GM18505 (cell line): ENCODE measurements around the gene SPATA31D1.
"Not testable (repeated sequence)": the region's sequence is repeated elsewhere in the genome, so short reads cannot be mapped to it uniquely, and the experiment has no call there.

Experiments used
- ATAC-seq: cut with Tn5 transposase; IDR thresholded peaks from one replicate; pipeline ENCODE4 v1.9.1; 2021; ENCODE audit not compliant: unreplicated experiment
- POLR2A ChIP-seq: IDR thresholded peaks from 4 replicates; pipeline ENCODE4 v1.6.1; 2011; ENCODE audit warnings: borderline replicate concordance; ENCODE audit not compliant: insufficient read depth, insufficient read length; ENCODE audit errors: extremely low read depth

The SPATA31D1 gene

DNA sequence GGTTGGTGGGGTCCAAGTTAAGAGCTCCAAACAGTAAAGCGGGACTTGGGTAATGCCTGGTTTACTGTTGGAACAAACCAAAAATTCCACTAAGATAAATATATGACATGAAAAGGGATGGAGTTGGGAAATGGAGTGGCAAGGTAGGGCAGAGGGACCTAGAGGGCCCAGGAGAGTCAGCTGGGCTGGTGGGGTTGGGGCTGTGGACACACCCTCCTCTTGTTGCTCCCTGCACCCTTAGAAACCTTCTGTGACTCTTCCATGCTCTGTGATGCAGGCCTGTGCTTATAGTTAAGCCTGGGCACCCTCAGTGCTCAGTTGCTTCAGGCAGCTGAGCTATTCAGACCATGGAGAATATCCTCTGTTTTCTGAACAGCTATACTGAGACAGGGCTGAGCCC is at the start of gene SPATA31D1:
Gene SPATA31D1 (plus strand): TSS at position 301 of the 400 bp plus-strand sequence. CDS start 47 bp downstream, at position 348.
- not testable (repeated sequence) for ATAC-seq

DNA sequence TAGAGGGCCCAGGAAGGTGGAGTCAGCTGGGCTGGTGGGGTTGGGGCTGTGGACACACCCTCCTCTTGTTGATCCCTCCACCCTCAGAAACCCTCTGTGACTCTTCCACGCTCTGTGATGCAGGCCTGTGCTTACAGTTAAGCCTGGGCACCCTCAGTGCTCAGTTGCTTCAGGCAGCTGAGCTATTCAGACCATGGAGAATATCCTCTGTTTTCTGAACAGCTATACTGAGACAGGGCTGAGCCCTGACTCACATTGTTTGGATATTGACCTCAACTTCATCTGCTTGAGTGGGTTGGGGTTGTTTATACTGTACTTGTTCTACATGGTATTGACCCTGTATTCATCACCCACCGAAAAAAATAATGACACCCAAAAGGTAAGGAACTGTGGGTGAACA is 45.2 kb upstream of the SPATA31D1 start, which contains the start of gene SPATA31D3:
Gene SPATA31D3 (plus strand): TSS at position 108 of the 400 bp plus-strand sequence. CDS start 86 bp downstream, at position 194.
- ATAC-seq, result not testable (repeated sequence)

DNA sequence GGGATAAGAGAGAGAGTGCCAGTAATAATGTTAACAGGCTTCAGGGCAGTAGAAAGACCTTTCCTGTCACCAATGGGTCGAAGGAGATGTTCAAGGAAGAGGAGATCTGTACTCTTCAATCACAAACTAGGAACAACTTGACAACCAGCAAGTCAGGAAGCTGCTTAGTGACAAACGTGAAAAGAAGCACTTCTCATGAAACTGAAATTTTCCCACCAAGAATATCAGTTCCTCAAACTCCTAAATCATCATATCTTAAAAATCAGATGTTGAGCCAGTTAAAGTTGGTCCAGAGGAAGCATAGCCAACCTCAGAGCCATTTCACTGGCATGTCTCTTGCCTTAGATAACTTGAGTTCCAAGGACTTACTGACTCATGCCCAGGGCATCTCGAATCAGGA is 39.9 kb upstream of the SPATA31D1 start:
- ATAC-seq, result not testable (repeated sequence)

DNA sequence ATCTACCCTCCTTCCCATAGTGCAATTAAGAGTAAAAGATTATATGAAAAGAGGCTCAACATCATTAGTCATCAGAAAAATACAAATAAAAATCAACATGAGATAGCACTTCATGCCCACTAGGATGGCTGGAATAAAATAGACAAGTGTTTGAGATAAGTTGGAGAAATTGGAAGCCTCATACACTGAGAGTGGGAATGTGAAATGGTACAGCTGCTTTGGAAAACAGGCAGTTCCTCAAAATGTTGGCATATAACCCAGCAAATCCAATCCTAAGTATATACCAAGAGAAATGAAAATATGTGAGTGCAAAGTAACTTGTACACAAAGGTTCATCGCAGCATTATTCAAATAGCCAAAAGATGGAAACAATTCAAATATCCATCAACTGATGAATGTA is 35.5 kb upstream of the SPATA31D1 start:
- no peak for ATAC-seq
- TF ChIP-seq POLR2A, result no peak

DNA sequence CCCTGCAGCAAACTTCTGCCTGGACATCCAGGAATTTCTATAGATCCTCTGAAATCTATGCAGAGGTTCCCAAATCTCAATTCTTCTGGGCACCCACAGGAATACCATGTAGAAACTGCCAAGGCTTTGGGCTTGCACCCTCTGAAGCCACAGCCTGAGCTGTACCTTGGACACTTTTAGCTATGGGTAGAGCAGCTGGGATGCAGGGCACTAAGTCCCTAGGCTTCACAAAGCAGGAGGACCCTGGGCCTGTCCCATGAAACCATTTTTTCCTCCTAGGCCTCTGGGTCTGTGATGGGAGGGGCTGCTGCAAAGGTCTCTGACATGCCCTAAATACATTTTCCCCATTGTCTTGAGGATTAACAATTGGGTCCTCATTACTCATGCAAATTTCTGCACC is 32.9 kb upstream of the SPATA31D1 start:
- no peak for TF ChIP-seq POLR2A
- no peak for ATAC-seq

DNA sequence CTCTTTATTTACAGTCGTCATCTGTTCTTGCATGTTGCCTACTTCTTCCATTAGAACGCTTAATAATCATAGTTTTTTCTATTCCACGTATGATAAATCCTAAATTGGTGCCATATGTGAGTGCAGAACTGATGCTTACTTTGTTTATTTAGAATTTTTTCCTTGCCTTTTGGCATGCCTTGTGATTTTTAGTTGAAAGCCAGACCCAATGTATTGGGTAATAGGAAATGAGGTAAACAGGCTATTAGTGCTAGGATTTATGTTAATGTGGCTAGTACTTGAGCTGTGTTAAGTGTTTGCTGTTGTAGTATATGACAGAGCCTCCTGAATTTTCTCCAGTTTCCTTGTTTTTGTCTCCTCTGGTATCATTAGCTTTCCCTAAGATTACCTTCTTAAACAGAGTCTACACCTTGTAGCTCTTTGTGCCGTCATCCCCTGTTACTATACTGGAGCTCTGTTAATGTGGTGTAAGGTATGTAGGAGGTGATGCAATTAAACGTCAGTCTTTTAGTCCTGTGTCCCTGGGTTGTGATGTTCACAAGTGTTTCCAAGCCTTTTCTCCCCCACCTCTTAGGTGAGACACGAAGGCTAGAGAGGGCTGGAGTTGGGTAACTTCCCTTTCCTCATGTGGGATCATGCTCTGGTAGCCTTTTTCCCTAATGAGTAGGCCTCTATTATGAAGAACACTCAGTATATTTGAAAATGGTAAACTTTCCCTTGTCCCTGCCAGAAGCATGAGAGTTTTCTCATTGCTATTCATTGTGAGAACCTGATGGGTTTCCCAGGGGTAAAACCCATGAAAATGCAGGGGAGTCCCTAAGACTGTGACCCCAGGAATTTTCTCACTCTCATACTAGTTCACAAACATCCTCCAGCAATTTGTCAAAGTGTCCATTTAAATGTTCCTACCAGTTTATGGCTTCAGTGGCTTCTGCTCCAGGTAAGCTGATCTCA is 24.1 kb upstream of the SPATA31D1 start:
- ATAC-seq, result no peak
- TF ChIP-seq POLR2A, result no peak

DNA sequence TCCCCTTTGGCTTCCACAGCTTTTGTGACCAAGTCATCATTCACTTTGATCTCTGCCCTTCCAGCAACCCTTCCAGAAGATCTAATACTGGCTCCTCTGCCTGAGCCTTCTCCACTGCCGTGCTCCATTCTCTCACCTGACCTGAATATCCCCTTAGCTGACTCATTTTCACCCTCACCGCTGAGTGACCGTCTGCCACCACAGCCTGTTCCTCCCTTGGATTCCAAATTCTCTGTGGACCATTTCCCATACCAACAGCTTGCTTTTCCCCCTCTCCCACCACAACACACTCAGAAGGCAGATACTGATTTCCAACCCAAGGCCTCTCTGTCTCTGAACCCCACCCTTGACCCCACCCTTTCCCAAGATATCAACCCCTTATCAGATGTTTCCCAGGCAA is 20.5 kb upstream of the SPATA31D1 start:
- no peak for TF ChIP-seq POLR2A
- ATAC-seq, result no peak

DNA sequence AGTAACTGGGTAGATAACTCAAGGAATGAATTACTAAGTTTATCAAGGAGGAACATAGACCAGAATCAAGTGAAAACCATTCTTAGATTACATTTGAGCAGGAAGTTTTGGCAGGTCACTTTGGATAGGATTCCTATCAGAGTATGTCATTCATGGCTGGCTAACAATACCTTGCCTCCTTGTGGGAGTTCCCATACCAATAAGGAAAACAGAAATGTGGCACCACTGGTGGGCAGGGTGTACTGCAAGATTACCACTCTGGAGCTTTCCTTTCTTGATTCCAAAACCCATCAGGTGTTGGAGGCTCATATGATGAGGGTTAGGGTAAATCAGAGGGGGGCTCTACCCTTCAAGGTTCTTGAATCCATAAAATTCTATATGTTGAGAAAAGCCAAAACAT is 18.6 kb upstream of the SPATA31D1 start:
- no peak for TF ChIP-seq POLR2A
- no peak for ATAC-seq

DNA sequence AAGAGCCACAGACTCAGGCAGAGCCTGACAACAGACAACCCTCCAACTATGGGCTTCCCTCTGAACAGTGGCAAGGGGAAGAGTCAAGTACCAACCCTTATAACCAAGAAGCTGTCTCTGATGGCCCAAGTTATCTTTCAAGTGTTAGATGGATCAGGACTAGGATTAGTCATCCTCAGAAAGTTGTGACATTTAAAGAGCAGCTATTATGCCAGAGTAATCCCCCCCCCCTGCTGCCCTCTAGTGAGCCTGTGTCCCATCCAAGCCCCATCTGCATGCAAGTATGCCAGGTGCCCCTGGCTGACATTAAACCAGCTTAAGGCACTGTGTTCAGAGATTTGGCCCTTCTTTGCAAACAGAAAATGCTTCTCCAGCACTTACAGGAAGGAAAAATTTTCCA is 16.8 kb upstream of the SPATA31D1 start:
- no peak for TF ChIP-seq POLR2A
- no peak for ATAC-seq

DNA sequence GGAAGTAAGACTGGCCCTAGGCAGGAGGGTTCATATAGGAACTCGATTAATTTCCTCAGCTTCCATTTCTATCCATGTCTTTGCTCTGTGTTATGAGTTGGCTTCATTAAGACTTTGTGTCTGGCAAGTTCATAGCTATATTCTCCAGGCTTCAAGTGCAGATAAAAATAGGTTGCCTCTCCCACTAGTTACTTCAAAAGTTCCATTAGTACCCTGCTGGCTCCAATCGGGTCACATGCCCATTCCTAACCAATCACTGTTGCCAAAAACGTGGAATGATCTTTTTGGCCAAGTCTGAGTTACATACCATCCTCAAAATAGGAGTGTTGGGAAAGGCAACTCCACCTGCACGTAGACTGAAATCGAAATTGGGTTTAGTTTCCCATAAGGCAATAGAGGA is 13.8 kb upstream of the SPATA31D1 start:
- no peak for ATAC-seq

DNA sequence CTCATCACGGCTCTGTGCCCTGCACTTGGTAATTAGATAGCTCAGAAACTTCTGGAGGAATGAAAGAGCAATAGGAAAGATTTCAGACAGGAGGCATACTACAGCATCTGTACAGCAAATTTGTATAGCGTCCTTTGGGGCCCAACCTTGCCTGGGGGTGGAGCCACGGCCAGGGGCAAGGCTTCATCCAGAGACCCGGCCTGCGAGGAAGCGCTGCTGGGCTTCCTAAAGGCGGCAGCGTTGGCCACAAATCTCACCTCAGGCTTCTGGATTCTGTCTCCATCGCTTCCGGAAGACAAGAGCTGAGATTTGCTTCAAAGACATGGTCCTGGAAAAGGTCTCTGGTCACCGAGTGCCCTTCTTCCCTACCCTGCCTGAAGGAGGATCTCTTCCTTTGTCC is 12.2 kb upstream of the SPATA31D1 start:
- no peak for ATAC-seq
- no peak for TF ChIP-seq POLR2A

More for the DNA sequence above, 13.8 kb upstream of the SPATA31D1 start:
- no peak for TF ChIP-seq POLR2A

DNA sequence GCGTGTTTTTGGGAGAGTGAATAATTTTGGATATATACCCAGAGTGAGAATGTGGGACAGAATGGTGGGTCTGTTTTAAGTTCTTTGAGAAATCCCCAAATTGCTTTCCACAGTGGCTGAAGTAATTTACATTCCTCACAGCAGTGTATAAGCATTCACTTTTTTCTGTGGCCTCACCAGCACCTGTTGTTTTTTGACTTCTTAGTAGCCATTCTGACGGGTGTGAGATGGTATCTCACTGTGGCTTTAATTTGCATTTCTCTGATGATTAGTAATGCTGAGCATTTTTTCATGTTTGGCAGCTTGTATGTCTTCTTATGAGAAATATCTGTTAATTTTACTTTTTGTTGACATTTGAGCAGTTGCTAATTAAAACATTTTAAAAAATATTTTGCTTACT is 9.4 kb upstream of the SPATA31D1 start:
- no peak for TF ChIP-seq POLR2A
- ATAC-seq, result no peak

DNA sequence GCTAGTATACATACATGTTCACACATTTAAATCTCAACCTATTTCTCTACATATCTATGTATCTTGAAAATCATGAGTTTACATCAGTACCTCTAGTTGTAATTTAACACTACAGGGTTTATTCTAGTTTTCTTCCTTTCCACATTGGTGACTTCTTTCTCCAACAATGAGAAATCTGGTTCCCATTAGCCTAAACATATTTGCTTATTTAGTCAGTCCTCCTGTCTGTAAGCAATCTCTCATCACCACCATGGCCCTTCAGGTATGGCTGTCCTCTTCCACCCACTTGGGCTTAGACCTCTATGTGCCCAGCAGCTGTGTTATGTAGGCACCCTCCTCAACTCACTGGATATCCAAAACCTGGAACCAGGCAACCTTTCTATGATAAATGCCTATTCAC is 8.0 kb upstream of the SPATA31D1 start:
- TF ChIP-seq POLR2A, result no peak
- no peak for ATAC-seq

DNA sequence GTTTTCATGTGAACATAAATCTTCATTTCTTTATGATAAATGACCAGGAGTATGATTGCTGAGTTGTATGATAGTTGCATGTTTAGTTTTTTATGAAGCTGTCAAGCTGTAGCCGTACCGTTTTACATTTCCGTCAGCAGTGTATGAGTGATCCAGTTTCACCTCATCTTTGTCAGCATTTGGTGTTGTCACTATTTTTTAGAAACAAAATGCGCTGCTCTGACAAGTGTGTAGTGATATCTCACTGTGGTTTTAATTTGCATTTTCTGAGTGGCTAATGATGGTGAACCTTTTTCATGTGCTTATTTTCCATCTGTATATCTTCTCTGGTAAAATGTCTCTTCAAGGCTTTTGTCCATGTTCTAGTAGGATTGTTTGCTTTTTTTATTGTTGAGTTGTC is 6.7 kb upstream of the SPATA31D1 start:
- no peak for ATAC-seq
- no peak for TF ChIP-seq POLR2A

DNA sequence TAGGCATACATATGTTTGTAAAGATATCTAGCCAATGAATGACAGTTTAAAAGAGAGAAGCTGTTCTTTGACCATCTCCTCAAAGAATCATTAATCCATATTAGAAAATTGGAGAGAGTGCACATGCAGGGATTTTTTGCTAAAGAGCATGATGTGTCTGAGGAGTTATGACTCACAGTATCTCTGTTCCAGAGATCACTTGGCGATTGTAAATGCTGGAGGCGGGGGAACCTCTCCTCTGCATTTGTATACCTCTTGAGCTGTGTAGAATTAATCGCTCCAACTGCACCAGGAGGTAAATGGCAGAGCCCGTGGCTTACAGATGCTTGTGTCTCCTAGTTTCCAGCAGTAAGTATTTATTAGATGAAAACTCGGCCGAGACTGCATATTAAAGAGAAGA is 3.6 kb upstream of the SPATA31D1 start:
- no peak for TF ChIP-seq POLR2A
- no peak for ATAC-seq

DNA sequence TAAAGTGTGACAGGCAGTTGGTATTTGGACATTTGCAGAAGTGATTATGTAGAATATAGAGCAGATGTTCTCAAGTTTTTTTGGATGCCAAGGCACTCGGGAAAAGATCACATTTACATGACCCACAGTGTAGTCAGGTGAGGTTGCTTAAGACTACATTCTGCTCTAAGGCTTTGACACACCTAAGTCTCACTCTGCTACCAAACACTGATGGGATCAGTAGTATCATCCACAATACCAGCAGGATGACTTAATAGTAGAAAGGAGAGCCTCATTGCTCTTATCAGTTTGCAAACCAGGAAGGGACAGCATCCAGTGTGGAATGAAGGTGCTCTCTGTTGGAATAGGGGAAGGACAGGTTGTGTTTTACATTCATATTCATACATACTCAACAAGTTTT is 2.5 kb upstream of the SPATA31D1 start:
- no peak for ATAC-seq
- TF ChIP-seq POLR2A, result no peak
